IgD-negative memory B cell (primary cell): Measurements from ENCODE around the gene KY. TPM values are rescaled to one million over a fixed set of nuclear protein-coding genes. Genes with fewer than 3 reads are reported as not detected.

ENCODE experiments used
- H3K27ac Mint-ChIP-seq, 3 donors: one replicate each; pipeline ENCODE4 v1.8.0; 2020 to 2022; ENCODE audit warnings: mild to moderate bottlenecking in 3 of 3, mixed read lengths in 3 of 3, moderate library complexity in 1 of 3
- H3K27me3 Mint-ChIP-seq: one replicate; pipeline ENCODE4 v1.8.0; 2021; ENCODE audit warnings: mixed read lengths
- H3K36me3 Mint-ChIP-seq: one replicate; pipeline ENCODE4 v1.8.0; 2020; ENCODE audit warnings: mild to moderate bottlenecking, mixed read lengths
- H3K4me1 Mint-ChIP-seq, 3 donors: one replicate each; pipeline ENCODE4 v1.8.0; 2020 to 2022; ENCODE audit warnings: mixed read lengths in 3 of 3, mild to moderate bottlenecking in 1 of 3
- H3K4me3 Mint-ChIP-seq, 4 donors: one replicate each; pipeline ENCODE4 v1.8.0; 2020 to 2022; ENCODE audit warnings: mild to moderate bottlenecking in 4 of 4, mixed read lengths in 4 of 4, moderate library complexity in 3 of 4
- H3K9me3 Mint-ChIP-seq, 3 donors: one replicate each; pipeline ENCODE4 v1.8.0; 2020 to 2021; ENCODE audit warnings: mixed read lengths in 3 of 3, mild to moderate bottlenecking in 1 of 3
- polyA plus RNA-seq: library from polyadenylated mRNA; unstranded; fragments of 300-500 nt; fragmentation: Illumina TruSeq; gene quantifications from one replicate; pipeline ENCODE4 v1.2.3, GENCODE V29; 2021

Gene KY
- polyA plus RNA-seq, 1 donor from 2014 or later = not detected

DNA sequence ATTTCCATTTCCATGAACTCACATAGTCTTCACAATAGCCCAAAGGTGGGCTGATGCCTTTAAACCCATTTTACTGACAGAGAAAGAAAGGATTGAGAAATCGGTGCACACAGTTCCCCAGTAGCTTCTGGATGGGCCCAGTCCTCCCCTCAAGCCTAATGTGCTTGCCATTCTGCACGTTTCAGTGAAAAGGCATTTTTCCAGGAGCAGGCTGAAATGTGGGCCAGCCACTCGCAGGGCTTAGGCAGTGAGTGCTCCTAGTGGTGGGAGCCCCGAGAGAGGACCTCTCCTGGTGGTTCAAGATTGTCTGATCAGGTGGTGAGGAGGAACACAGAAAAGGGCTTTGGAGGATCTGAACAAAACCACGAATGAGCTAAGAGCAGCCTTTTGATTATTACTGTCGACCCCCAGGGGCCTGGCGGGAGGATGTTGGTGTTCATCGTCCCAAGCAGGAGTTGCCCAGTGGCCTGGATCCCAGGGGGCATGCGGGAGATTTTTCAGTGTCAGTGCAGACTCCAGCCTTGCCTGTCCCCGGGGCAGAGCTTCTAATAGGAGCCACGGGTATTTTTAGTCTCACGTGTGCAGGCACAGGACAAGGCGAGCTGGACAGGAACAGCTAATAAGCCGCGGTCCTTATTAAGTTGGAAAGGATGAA is 8.7 kb upstream of the KY start:
- H3K4me3 Mint-ChIP-seq = no peak overlapping the region
- H3K9me3 Mint-ChIP-seq = peaks cover 0 to 3% (median 3%) of the 10 kb centered on the region in 3 donors
- H3K4me1 Mint-ChIP-seq = peaks cover 0 to 3% (median 2%) of the 10 kb centered on the region in 3 donors
- H3K27ac Mint-ChIP-seq = no peak overlapping the region
- H3K27me3 Mint-ChIP-seq = peaks cover 6% of the 10 kb centered on the region
- H3K36me3 Mint-ChIP-seq = peaks cover 2% of the 10 kb centered on the region

DNA sequence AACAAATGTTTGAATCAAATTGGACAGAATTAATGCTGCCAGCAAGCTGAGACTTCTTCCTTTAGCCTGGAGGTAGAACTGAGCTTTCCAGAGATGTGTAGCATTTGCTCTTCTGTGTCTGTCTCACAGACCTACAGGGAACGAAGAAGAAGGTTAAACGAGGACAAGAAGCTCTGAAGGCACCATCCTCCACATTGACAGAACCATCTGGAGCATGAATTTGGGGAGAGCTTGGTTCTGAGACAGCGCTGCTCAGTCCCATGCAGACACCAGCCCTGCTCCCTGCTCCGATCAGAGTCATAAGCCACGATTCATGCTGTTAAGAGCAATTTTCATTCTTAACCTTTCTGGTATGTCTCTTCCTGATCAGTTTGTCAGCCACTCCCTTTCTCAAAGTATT is 7.7 kb upstream of the KY start:
- Mint-ChIP-seq H3K27me3 (peaks cover 5% of the 10 kb centered on the region), H3K4me1 (peaks cover 0 to 3% (median 2%) of the 10 kb centered on the region in 3 donors), H3K9me3 (peaks cover 0 to 5% (median 3%) of the 10 kb centered on the region in 3 donors), H3K27ac (no peak overlapping the region), H3K4me3 (no peak overlapping the region), H3K36me3 (peaks cover 2% of the 10 kb centered on the region)

DNA sequence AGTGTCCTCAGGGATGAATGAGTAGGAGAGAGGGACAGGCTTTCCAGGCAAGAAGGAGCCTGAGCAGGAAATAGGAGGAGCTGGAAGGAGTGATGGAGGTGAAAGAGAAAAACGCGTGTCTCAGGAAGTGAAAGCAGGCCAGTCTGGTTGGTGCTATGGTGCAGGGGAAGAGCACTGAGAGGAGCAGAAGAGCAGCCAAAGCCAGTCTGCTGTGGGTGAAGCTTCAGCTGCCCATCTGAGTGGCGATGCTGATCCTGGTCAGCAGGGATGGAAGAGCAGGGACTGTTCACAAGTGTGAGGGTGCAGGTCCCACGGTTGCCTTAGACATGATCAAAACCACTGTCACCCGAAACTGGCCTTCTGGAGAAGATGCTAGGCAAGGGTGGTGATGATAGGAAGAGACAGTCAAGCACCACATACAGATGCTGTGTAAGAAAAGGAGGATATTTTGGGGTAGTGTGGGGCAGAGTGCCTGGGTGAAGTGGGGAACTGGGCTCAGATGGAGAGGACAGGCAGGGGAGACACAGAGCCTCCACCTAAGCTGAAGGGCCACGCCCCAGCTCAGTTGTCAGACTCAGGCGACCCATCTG is 5.5 kb upstream of the KY start:
- Mint-ChIP-seq H3K9me3 (peaks cover 0 to 3% (median under 1%) of the 10 kb centered on the region in 3 donors), H3K27ac (no peak overlapping the region), H3K4me3 (peak overlapping the region in 1 of 4 donors; percentile 34), H3K36me3 (peaks cover 1% of the 10 kb centered on the region), H3K4me1 (peaks cover 0 to 3% (median 2%) of the 10 kb centered on the region in 3 donors), H3K27me3 (peaks cover 10% of the 10 kb centered on the region)

DNA sequence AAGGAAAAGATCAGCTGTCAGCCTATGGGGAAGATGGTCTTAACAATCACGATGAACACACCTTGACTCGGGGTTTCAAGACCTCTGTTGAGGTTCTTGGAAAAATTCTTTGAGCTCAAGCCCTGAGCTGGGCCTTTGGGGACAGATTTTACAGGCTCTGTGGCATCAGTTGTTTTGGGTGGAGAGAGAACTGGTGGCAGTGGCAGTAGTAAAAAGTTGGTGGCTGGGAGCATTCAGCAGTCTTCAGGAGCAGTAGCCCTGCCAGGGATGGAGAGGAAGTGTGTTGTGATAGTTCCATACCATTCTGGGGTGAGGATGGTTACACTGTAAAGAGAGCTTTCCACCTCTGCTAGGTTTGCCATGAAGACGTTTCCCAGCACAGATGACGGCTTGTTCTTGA is 4.9 kb upstream of the KY start:
- no peak overlapping the region for H3K4me3 Mint-ChIP-seq
- H3K9me3 Mint-ChIP-seq = peaks cover 0 to 2% (median 0%) of the 10 kb centered on the region in 3 donors
- no peak overlapping the region for H3K27ac Mint-ChIP-seq
- peaks cover 1% of the 10 kb centered on the region for H3K36me3 Mint-ChIP-seq
- H3K27me3 Mint-ChIP-seq = peaks cover 10% of the 10 kb centered on the region
- H3K4me1 Mint-ChIP-seq = peaks cover 0 to 3% (median 2%) of the 10 kb centered on the region in 3 donors

DNA sequence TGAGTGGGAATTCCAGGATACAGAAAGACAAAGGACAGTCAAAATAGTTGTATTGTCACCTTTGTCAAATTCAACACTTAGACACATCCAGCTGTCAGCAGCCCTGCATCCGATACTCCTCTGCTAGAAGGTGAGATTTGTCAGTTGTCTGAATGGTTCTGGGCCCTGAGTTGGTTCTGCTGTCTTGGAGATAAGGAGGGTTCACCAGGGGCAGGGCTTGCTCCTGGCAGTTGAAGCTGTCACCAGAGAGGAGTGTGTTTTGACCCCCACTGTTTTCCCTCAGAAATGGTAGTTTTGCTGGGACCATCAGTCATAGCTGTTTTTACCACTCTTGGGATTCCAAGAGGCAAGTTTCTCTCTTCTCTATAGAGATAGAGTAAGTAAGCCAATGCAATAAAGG is 3.2 kb upstream of the KY start:
- Mint-ChIP-seq H3K9me3 (peaks cover 0 to 2% (median 0%) of the 10 kb centered on the region in 3 donors), H3K4me3 (no peak overlapping the region), H3K27ac (no peak overlapping the region), H3K4me1 (peaks cover 0 to 4% (median 3%) of the 10 kb centered on the region in 3 donors), H3K36me3 (peaks cover 1% of the 10 kb centered on the region), H3K27me3 (peaks cover 17% of the 10 kb centered on the region)

DNA sequence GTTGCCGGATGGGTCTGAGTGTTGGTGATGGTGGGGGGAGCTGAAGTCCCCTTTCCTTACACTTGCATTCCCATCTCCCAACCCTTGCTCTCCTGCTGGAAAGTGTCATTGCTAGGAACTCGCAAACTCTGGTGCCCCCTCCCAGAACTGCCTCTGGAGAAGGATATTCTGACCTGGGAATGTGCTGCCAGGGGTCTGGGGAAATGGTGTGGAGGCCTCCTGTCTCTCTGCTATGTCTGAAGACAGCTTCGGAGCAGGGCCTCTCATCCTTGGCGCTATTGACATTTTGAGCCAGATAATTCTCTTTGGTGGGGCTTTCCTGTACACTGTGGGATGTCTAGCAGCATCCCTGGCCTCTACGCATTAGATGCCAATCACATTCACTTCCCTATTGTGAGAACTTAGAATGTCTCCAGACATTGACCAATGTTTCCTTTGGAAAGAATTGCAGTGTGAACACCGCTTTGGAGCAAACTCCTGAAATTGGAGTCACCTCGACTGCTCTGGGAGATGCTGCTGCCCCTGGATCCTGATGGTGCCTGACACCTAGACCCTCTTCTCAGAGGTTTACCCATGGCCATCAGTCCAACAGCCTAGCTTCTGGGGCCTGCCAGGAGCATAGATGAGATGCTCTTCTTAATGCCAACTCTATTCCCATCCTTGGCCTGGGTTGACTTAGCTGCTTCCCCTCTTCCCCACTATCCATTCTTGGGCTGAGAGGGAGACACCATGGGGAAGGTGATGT is 2.2 kb upstream of the KY start:
- Mint-ChIP-seq H3K4me3 (no peak overlapping the region), H3K9me3 (peaks cover 0 to 2% (median 0%) of the 10 kb centered on the region in 3 donors), H3K27me3 (peaks cover 17% of the 10 kb centered on the region), H3K27ac (no peak overlapping the region), H3K36me3 (peaks cover 1% of the 10 kb centered on the region), H3K4me1 (peaks cover 0 to 4% (median 3%) of the 10 kb centered on the region in 3 donors)

DNA sequence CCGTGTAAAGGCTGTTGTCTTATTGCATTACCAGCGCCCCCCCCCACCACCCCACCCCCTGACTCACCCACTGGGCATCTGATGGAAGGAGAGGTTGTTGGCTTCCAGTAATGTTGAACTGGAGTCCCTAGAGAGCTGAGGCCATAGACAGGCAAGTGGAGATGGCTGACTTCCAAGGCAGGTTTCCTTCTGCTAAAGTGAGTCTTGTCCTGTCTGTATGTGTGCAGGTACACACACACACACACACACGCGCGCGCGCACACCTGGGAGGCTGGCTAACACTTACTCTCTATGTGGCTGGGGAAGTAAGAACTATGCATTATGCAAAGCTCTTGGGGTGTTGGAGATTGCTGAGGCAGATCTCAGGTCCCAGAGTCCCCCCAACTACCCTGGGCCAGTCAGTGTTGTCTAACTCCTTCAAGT is 1.6 kb upstream of the KY start:
- Mint-ChIP-seq H3K36me3 (peaks cover 1% of the 10 kb centered on the region), H3K9me3 (peaks cover 0 to 2% (median 0%) of the 10 kb centered on the region in 3 donors), H3K27me3 (peaks cover 17% of the 10 kb centered on the region), H3K27ac (no peak overlapping the region), H3K4me1 (peaks cover 0 to 4% (median 3%) of the 10 kb centered on the region in 3 donors), H3K4me3 (no peak overlapping the region)

DNA sequence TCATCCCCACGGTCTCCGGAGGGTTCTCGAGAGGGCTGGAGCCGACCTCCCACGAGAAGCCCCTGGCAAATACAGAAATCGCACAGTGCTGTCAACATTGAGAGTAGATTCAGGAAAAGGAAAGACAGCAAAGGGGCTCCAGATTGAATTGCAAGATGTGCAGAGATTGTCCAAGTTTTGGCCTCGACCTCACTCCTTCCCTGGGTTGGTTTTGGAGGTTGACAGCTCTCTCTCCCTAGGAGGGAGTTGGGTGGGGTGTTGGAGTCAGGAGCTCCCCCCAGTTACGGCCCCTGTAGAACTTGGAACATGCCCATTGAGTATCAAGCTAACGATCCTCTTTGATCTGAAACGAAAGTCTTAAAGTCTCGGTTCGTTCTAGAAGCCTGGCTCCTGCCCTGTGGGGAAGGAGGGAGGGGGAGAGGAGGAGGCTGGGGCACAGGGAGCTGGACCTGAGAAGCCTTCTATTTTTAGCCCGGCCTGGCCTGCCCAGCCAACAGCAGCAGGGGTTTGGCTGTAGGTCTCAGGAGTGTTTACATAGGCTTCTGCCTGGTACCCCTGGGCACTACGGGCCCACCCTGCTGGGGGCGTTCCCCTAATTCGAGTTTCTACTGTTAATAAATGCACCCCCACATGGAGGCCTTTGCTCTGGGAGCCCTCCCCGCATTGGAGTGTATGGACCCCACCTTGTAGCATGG is 672 bp upstream of the KY start:
- H3K27me3 Mint-ChIP-seq = peaks cover 17% of the 10 kb centered on the region
- H3K9me3 Mint-ChIP-seq = peaks cover 0 to 2% (median 0%) of the 10 kb centered on the region in 3 donors
- peaks cover 0 to 4% (median 3%) of the 10 kb centered on the region in 3 donors for H3K4me1 Mint-ChIP-seq
- peak overlapping the region in 2 of 4 donors; percentile 4 to 58 for H3K4me3 Mint-ChIP-seq
- no peak overlapping the region for H3K27ac Mint-ChIP-seq
- peaks cover 1% of the 10 kb centered on the region for H3K36me3 Mint-ChIP-seq

DNA sequence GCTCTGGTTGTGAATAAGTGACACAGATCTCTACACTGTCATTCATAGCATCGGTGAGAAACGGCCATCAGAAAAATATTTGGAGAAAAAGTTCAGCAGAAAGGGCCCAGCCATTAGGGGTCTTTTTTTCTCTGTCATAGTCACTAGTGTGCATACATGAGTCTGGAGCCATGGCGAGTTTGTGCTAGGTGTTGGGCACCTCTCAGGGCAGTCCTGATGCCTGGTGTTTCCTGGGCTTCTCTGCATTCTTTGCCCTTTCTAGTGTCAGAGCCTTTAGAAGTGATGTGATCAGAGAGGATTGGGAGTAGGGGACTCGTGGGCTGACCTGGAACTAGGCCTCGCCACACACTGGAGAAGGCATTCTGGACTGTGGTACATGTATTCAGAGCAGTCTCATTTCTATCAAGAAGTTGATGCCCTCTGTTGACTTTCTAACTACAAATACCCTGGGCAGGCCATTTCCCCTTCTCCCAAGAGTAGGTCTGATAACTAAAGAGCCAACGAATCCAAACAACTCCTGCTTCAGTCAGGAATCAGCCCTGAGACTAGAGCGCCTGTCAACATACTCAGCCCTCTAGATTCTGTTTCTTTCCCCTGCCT is 1.6 kb downstream of the KY start:
- peaks cover 0 to 2% (median 0%) of the 10 kb centered on the region in 3 donors for H3K9me3 Mint-ChIP-seq
- H3K36me3 Mint-ChIP-seq = peaks cover 1% of the 10 kb centered on the region
- H3K4me3 Mint-ChIP-seq = no peak overlapping the region
- H3K4me1 Mint-ChIP-seq = peaks cover 0 to 2% (median 0%) of the 10 kb centered on the region in 3 donors
- H3K27ac Mint-ChIP-seq = no peak overlapping the region
- peaks cover 15% of the 10 kb centered on the region for H3K27me3 Mint-ChIP-seq

DNA sequence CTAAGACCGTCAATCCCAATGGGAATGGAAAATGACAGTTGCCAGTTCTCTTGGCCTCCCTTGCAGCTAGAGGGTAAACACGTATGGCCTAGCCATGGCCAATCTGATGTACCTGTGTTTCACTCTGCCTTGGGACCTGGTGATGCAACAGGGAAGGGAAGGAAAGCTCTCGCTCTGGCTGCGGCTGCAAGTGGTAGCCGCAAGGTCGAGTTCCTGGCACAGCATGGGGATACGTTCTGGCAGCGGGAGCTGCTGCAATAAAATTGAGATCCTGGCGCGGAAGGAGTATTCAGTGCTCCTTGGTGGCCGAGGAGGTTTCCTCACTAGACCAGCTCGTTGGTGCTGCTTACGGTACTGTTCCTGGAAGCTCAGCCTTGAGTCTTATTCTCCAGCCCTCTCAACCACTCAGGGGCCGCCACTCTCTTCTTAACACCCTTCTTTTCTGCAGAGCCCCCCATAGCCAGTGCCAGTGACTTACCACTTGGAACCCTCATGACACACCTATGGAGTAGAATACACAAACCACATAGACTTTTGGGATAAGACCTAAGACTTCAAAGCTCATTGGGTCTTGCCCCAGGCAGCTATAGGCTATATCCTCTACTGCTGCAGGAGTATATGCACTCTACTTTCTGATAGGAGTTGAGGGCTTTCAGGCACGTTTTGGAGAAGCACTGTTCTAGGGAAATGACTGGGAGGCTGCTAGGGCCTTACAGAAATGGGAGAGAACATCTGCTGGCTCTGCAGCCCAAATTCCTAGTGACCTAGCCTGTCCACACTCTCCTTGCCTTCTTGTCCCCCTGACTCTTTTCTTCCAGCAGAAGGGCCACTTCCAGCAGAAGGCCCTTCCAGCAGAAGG is 2.7 kb downstream of the KY start:
- Mint-ChIP-seq H3K27me3 (peaks cover 15% of the 10 kb centered on the region), H3K4me3 (no peak overlapping the region), H3K4me1 (peaks cover 0 to 2% (median 0%) of the 10 kb centered on the region in 3 donors), H3K36me3 (peaks cover 1% of the 10 kb centered on the region), H3K27ac (no peak overlapping the region), H3K9me3 (no peaks in the 10 kb centered on the region)

DNA sequence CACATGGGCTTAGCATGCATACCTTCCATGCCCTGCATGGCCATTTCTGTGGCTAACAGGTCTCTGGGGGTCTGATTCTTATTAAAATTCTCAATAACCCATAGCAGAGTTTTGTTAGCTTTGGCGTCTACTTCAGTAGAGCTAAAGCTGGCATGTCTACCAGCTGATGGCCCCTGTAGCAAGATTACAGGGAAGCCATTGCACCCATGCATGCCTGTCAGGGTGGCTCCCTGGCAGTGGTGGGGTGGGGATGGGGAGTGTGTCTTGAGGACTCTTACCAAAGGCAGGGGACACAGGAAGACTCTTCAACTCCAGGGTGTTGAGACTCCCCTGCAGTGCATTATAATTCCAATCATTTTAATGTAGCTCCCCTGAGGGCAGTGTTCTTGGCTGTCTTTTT is 4.7 kb downstream of the KY start:
- peaks cover 8% of the 10 kb centered on the region for H3K27me3 Mint-ChIP-seq
- H3K36me3 Mint-ChIP-seq = no peaks in the 10 kb centered on the region
- peaks cover 0 to 2% (median 0%) of the 10 kb centered on the region in 3 donors for H3K4me1 Mint-ChIP-seq
- no peak overlapping the region for H3K27ac Mint-ChIP-seq
- H3K4me3 Mint-ChIP-seq = no peak overlapping the region
- no peaks in the 10 kb centered on the region for H3K9me3 Mint-ChIP-seq

DNA sequence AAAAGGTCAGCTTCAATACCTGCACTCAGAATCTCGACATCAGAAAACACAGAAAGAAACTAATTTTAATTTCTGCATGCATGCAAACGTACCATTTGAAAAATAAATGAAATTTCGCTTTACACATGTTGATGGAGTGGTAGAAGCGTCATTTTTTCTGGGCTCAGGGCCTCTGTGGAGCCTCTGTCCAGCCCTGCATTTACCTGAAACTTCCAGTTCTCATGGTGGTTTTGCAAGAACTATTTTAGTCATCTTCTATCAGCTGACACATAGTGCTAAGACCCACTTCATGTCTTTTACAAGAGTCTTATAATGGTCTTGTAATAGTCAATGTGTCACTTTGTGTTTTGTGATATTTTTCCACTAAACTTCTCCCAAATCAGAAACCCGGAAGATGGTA is 5.3 kb downstream of the KY start:
- Mint-ChIP-seq H3K36me3 (peaks cover 1% of the 10 kb centered on the region), H3K4me1 (peaks cover 0 to 2% (median 0%) of the 10 kb centered on the region in 3 donors), H3K27me3 (peaks cover 8% of the 10 kb centered on the region), H3K4me3 (no peak overlapping the region), H3K27ac (no peak overlapping the region), H3K9me3 (no peaks in the 10 kb centered on the region)

DNA sequence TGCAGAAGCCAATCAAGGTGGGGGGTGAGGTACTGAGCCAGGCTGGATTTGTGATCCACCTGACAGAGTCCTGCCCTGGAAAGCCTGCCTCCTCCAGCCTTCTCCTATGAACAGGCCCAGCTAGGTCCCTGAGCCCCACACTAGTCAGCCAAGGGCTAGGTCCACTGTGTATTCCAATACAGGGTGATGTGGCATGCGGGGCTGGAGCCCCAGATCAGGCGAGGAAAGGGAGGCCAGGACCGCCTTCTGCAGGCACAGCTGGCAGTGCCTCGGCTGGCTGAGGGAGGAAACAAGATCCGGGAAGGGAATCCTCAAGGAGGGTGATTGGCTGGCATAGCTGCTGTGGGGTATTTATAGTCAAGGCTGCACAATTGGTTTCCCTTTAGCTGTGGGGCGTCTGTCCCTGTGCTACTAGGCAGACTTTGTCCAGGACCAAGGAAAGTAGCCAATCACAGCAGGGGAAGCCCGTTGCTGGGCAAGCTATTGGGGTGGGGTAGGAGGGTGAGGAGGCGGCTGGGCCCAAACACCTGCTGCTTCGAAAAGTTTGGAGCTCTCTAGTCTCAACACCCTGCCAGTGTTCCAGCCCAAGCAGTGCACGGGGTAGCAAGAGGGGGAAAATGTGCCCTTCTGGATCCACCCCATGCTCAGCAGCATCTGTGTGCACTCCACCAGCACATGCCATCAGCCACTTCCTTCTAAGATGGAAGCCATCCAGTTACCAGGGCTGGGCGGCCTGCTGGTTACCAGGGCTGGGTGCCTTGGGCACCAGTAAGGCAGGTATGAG is 5.9 kb downstream of the KY start:
- Mint-ChIP-seq H3K9me3 (no peaks in the 10 kb centered on the region), H3K27me3 (peaks cover 3% of the 10 kb centered on the region), H3K36me3 (peaks cover 1% of the 10 kb centered on the region), H3K4me3 (no peak overlapping the region), H3K27ac (no peak overlapping the region), H3K4me1 (no peaks in the 10 kb centered on the region)
